Measurements from ENCODE around the gene IFFO2.
"Not testable (repeated sequence)": the region's sequence is repeated elsewhere in the genome, so short reads cannot be mapped to it uniquely, and the experiment has no call there.

Gene IFFO2

DNA sequence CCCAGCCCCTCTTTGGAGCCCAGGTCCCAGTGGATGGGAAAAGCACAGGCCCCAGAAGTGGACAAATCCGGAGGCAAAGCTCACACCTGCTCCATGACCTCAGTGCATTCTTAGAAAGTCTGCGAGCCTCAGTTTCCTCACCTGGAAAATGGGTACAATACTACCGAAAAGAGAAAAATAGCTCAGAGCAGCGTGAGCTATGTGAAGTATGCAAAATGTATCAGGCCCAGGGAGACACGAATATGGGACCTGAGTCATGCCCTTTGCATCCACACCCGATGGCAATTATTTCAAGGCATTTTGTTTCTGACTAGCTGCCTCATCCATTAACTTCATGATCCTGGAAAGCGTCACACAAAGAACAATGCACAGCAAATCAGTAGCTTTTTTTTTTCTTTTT is 63.4 kb downstream of the IFFO2 start:
- DNase-seq (ENCODE audit: low read depth), result no peak

DNA sequence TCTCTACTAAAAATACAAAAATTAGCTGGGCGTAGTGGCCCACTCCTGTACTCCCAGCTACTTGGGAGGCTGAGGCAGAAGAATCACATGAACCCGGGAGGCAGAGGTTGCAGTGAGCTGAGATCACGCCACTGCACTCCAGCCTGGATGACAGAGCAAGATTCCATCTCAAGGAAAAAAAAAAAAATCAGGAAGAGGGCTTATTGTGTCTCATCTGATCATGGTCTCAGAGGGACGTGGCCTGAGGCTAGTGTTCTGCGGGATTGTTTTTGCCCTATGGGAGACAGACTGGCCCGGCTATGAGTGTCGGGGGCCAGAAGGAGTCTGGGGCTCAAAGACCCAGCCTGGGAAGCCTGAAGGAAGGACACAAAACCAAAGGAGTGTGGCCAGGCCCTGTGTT is 64.6 kb downstream of the IFFO2 start:
- not testable (repeated sequence) for DNase-seq (ENCODE audit: low read depth)

DNA sequence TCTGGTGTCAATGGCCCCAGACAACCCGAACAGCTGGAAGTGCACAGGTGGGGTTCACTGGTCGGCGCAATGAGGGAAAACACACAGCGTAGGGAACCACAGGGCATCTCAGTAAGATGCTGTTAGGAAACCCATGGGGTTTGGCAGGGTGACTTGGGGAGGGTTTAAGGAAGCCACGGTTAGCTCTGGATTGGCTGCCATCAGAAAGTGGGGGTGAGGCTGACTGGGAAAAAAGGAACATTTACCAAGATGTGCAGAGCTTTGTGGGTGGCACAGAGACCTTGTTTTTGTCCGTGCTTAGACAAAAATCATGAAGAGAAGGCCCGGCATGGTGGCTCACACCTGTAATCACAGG is 65.1 kb downstream of the IFFO2 start:
- no peak for DNase-seq (ENCODE audit: low read depth)

DNA sequence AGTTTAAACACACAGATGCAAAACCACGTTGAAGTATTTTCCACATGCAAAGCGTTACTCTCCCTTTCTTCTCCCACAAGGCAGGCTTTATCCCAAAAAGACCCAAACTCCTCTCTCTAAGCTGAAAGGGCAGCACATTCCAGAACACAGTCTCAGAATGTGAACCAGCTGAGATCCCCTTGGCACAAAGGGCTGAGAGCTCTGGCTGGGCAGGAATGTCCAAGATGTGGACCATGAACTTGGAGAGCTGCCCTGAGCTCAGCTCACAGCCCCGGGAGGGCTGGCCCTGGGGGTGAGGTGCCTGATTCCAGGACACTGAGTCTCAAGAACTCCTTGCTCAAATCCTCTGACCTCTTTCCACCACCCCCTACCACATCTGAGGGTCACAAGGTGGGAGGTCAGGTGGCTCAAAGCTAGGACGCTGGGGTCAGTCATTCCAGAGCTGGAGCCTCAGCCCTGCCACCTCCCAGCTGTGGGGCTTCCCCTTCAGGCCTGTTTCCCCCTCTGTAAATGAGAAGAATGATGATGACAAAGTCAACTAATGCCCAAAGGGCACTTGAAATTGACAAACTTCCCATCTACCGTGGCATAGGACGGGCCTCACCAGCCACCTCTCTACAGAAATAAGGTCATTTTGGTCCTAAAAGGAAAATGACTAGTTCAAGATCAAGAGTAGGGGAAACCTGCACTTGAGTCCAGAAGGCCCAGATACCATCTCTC is 65.6 kb downstream of the IFFO2 start:
- no peak for DNase-seq (ENCODE audit: low read depth)

DNA sequence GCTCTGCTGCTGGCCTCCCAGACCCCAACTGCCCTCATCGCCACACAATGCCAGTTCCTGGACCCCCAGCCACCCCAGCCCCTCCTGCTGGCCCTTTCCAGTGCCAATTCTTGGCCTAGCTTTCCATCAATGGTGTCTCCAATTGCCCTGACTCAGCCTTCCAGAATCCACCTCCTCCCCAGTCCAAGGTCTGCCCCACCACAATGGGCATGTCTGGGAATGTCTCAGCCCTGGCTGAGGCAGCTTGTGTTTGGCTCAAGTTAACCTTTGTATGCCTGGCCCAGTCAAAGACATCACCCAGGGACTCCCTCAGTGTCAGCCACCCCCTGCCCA is 70.5 kb downstream of the IFFO2 start:
- no peak for DNase-seq (ENCODE audit: low read depth)

DNA sequence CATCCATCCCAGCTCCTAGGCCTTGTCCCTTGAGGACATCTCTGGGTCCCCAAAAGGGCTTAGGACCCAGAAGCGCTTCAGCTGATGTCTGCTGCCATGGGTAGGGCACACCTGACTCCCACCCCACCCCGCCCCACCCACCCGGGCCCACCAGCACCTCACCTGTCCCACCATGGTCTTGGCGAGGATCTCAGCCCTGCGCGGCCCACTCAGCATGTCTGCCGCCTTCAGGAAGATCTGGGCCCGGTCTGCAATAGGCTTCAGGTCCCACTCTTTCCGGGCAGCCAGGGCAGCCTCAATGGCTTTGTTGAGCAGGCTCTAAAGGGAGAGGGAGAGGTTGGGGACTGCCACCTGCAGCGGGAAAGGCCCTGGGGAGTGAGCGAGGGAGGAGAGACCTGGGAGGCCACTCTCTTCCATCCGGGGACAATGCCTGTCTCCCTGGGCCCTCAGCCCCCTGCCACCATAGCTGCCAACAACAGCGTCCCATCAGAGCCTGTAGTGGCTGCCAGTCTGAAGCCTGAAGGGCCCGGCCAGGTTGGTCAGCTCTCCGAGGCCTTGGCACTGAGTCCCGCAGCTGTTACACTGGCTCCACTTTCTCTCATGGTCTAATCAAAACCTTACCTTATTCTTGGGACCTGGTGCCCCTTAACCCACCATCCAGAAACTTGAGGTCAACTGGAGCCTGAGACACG is 71.0 kb downstream of the IFFO2 start:
- DNase-seq (ENCODE audit: low read depth), result no peak

DNA sequence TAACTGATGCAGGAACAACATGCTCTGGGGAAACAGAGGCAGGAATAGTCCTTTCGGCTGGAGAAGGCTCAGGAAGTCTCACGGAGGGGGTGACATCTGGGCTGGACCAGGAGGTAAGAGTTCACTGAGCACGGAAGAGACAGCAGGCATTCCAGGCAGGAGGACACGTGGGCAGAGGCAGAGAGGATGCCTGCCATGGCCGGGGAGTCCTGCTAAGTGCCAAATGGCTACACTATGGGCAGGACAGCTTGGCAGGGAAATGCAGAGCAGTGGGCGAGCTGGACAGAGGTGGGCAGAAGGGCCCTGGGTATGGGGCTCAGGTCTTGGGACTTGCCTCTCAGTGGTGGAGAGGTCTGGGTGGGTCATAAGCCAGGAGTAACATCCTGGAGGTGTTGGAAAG is 71.7 kb downstream of the IFFO2 start:
- no peak for DNase-seq (ENCODE audit: low read depth)

DNA sequence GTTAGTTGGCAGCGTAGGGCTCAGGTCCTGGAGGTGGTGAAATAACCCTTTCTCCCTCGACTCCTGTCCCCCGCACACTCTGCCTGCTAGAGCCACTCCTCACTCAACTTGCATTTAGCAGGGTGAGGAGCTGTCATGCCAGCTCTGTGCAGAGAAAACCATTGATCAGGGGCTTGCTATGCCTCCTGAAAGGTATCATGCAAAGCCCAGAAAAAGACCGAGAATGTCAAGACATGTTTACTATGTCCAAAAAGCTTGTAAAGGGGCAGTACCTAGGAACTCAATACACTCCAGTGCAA is 72.1 kb downstream of the IFFO2 start:
- no peak for DNase-seq (ENCODE audit: low read depth)

DNA sequence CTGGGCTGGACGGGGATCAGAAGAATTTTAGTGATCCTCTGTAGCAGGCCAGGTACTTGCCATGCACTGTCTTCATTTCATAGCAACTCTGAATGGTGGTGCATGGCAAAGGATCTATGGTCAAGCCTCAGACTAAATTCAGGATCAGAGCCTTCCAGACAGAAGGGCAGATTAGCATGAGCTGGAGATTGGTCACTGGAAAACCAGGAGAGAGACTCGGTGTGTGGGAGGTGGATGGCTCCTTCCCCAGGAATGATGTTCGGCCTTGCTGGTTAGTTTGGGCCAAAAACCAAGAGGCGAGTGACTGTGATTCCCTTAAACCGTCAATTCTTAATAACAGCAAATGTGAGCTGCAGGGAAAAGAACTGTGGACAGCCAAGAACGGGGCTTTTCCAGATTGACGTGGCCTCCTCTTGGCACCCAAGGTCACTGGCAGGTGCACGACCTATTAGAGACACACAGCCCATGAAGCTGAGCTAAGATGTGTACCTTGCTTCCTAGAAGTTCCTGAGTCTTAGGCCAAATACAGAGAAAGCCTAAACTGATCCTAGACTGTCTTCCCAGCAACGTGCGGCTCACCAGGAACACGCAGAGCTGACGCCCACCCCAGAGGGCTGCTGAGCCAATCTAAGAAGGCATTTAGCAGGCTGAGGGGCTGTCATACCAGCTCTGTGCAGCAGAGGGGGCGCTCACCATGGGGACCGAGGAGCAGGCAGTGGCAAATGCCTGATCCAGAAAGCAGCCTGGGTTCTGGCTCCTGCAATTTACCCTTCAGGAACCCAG is 72.6 kb downstream of the IFFO2 start:
- no peak for DNase-seq (ENCODE audit: low read depth)

DNA sequence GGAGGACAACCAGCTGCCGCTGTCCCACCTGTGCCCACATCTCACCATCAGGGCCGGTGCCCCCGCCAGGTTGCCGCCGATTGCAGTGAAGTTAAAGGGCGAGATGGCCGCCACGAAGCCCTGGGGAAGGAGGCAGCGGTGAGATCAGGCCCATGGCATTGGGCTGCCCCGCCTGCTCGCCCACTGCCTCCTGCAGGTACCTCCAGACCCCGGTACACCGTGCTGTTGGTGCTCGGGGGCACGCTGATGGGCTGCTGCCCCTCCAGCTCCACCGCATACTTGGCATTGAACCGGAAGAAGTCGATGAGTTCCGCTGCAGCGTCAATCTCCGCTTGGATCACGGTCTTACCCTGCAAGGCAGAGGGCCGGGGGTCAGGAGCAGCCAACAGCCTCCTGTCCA is 73.4 kb downstream of the IFFO2 start:
- no peak for DNase-seq (ENCODE audit: low read depth)

DNA sequence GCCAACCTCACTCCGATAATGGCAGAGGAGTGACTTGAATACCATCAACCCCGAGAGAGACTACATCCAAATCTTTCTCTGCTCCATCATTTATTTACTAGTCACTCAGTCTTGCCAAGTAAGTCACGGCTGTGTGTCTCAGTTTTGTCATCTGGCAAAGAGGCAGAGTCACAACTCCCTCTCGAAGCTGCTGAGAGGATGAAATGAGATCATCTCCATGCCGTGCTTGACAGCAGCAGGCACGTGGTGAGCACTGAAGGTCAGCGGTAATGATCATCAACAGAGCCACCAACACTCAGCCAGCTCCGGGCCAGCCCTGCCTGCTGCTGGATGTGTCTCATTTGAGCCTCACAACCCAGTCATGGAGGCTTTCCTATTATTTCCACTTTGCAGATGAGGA is 74.0 kb downstream of the IFFO2 start:
- DNase-seq (ENCODE audit: low read depth), result no peak

DNA sequence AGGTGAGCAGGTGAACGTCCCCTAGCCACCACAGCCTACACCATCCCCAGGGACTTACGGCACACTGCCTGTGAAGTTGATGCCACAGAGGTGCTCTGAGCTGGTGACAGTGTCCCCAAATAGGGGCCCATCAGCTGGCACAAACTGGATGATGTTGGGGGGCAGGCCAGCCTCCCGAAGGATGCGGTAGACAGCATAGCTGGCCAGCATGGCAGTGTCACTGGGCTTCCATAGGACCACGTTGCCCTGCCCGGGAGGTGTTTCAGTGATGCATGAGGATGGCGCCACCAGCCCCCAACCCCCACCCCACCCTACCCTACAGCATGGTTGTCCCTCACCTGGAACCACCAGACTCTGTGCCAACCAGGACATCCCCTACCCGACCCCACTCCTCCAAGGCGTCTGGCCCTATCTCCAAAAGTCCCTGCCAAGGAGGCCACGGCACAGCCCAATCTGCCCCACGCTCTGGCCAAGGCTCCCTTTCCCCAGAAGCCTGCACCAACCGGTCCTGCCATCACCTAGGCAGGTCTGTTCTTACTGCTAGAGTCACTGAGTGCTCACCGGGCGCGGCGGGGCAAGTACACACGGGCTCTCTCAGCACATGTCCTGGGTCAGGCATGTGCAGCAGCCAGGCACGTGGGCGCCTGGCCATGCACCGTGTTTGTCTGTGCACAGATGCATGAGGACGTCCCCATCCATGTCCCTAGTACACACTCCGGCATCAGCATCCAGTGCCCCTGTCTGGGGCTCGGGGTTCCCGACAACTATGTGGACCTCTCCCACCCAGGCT is 74.6 kb downstream of the IFFO2 start:
- no peak for DNase-seq (ENCODE audit: low read depth)

DNA sequence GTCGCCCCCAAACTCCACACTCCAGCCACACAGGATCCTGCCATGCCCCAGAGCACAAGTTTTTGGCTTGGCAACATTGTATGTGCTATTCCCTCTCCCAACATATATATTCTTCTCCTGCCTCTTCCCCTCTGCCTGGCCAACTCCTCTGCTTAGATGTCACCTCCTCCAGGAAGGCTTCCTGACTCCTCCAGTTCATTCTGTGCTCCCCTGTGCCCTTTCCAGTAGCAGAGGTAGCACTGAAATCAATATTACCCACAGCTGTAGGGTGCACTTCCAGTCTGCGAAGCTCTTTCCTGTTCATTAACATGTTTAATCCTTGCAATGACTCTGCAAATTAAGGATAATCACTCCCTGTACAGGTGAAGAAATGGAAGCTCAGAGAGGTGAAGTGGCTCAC is 75.3 kb downstream of the IFFO2 start:
- no peak for DNase-seq (ENCODE audit: low read depth)

DNA sequence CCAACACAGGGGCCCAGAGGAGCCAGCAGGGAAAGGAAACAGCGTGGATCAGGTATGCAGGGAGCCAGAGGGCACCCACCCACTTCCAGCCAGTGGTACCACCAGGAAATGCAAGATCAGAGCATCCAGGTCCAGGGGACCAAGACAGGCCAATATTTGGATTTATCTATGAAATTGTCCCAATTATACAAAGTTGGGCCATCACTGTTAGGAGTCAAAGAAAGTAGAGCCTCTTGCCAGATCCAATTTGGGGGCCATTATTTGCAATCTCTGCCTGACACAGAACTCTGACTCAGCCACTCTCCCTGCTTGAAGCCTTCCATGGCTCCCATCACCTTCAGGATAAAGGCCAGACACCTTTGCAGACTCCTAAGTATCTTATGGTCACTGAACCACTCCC is 75.9 kb downstream of the IFFO2 start:
- no peak for DNase-seq (ENCODE audit: low read depth)

DNA sequence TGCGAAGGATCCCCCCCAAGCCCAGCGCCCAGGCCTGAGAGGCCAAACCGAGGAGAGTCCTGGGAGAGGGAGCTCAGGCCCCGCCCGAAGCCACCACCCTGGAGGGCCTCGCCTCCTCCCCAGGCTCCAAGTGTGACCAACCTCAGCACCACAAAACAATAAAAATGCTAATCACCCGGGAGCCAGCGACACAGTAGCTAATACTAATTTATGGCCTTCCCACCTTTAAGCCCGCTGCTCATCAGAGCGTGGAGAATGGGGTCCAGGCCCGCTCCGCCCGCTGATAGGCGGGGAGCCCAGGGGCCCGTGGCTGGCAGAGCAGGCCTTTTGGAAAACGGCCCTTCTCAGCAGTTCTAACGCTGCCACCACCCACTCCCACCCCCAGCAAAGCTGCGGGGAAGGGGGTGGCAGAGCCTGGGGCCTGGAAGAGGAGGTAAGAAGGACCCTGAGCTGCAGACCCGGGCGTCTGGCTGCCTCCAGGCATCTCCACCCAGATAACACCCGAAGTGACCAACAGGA is 76.6 kb downstream of the IFFO2 start:
- no peak for DNase-seq (ENCODE audit: low read depth)

DNA sequence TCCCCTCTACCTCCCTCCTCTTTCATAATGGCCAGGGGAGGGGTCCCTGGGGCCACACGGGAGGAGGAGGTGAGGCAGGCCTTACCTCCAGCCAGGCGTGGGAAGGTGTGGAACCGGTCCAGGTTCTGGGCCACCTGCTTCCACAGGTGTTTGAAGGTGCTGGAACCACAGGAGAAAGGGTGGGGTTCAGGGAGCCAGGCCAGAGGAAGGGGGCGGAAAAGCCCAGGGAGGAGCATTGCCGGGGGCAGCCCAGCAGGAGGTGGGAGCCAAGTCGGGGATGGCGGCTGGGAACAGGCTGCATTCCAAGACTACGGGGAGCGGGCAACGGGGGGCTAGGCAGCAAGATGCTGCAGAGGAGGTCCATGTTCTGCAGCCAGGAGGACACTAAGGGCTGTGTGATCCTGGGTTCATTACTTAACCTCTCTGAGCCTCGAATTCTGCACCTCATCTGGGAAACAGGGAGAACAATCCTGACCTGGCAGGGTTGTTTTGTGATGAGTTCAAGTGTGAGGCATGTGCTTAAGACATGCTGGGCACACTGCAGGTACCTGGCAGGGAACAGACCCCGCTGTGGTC is 77.2 kb downstream of the IFFO2 start:
- DNase-seq (ENCODE audit: low read depth), result no peak

DNA sequence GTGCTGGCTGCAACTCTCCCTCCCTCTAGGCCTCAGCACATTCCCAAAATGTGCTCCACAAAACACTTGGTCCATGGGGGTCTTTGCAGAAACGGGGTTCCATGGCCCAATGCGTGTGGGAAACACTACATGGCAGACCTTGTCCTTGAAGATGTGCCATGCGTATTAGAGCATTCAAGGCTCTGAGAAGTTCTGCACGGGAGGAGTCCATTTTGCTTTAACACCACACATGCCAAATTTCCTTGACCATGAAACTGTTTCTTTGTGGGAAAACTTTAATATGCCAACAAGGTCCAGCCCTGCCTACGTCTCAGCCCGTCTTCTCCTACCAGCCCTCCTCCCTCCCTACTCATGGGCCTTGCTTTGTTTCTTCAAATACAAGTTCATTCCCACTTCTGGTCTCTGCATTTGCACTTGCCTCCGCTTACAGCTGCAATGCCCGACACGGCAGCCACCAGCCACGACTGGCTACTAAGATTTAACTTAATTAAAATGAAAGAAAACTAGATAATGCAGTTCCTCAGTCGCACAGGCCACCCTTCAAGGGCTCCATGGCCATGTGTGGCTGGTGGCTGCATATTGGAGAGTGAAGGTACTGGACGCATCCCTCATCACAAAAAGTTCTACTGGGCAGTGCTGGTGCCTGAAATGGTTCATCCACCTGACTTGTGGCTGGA is 77.8 kb downstream of the IFFO2 start:
- no peak for DNase-seq (ENCODE audit: low read depth)

DNA sequence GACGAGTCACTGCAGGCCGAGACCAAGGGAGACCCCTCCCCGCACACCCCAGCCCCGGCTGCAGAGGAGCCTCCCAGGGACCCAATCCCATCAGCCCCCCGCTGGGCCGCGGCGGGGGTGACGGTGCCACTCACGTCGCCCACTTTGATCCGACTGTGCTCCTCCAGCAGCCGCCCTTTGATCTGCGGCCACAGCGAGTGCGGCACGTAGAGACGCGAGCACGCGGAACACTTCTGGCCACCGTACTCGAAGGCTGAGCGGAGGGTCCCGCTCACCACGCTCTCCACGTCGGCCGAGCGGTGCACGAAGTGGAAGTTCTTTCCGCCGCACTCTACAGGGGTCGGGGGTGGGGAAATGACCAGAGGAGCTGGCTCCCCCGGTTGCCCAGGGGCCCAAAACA is 79.2 kb downstream of the IFFO2 start:
- no peak for DNase-seq (ENCODE audit: low read depth)

DNA sequence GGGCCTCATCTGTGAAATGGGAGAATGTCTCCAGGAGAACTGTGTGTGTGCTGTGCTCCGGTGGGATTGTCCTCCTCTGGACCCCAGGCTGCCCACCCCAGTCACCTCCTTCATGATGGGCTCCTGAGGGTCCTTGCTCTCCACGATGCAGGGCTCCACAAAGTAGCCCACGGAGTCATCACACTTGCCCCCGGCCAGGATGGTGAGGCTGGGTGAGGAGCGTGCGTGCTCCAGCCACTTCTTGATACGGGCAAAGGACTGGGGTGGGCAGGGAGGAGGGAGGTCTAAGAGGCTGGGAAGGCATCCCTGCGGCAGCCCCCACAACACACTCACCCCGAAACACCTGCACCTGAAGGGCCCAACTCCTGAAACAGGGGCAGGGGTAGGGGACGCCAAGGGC is 80.3 kb downstream of the IFFO2 start:
- no peak for DNase-seq (ENCODE audit: low read depth)

DNA sequence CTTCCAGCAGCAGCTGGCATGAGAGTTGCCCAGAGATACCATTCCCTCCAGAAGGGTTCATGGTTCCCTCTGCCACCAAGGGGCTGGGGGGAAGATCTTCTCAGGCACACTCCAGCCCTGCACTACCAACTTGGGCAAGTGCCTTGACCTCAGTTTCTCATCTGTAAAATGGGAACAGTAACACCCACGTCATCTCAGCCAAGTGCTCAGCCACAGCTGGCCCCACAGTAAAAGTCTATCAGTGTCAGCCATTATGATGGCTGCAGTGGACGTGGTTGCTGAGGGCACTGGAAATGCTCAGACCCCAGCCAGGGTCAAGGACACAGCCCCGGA is 80.7 kb downstream of the IFFO2 start:
- DNase-seq (ENCODE audit: low read depth), result no peak

DNA sequence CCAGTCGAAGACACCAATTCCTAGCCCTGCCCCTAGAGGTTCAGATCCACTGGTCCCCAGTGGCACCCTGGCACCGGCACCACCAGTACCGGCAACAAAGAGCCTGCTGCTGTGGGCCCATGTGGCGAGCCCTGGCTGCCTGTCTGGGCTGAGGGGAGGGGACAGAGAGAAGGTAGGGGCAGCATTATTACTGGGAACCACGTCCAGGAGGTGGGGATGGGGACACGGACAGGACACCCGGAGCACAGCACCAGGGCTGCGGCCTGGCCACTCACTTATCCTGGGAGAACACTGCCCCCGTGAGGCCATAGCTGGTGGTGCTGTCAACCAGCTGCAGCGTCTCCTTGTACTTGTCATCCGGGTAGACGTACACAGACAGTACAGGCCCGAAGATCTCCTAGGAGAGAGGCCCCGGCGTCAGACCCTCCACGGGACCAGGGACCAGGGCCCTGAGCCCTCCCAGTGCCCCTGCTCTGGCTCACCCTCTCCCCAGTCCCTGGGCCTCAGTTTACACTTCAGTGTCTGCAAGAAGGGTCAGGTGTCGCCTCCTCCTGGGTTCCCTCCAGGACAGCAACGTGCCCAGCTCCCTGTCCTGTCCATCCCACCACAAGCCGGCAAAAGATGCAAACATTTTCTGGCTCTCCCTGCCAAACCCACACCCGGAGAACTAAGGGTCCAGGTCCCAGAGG is 81.2 kb downstream of the IFFO2 start:
- DNase-seq (ENCODE audit: low read depth), result peak; percentile 61
